Measurements from ENCODE around the gene SHB.
"Not testable (repeated sequence)": the region's sequence is repeated elsewhere in the genome, so short reads cannot be mapped to it uniquely, and the experiment has no call there.

The SHB gene

DNA sequence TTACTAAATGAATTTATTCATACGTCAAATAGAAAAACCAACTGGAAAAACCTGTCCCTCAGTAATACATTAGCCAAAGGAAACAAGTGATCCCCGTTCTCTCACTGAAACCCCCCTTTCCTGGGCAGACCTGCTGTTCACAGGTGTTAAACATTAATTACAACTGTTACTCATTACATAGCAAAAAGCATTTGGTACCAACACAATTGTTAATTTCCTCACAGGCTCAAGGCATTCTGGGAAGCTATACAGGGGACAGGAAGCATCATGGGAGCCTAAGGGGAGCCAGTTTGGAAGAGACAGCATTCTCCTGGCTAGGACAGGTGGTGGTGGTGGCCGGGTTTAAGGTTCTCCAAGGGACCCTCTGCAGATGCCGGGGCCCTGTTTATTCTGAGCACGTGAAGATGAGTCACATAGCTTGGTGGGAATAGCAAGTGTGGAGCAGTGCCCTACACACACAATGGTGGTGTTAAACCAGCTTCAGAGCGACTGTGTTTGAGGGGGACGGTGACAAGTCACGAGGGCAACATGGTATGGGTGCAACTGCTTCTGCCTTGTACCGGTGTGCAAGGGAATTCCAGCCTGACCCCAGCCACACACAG is 102.5 kb downstream of the SHB start:
- DNase-seq, result no peak

DNA sequence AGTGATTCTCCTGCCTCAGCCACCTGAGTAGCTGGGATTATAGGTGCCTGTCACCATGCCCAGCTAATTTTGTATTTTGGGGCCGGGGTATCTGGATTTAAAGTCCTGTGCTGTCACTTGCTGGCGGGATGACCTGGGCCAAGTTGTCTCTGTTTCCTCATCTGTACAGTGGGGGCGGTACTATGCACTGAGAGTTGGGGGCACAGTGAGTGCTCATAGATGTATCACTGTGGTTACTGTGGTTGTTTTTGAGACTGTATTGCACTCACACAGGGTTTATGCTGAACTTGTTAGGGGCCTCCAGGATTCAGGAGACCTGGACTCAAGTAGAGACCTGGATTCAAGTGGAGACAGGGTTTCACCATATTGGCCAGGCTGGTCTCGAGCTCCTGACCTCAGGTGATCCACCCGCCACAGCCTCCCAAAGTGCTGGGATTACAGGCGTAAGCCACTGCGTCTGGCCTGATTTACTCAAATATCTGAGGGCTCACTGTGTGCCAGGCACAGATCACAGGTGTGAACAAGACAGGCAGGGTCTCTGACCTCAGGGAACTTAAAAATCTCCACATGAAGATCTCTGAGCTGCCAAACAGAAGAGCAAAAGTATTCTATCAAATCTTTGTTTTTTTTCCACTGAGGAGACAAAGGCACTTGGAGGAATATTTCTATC is 103.2 kb downstream of the SHB start:
- DNase-seq, result not testable (repeated sequence)

DNA sequence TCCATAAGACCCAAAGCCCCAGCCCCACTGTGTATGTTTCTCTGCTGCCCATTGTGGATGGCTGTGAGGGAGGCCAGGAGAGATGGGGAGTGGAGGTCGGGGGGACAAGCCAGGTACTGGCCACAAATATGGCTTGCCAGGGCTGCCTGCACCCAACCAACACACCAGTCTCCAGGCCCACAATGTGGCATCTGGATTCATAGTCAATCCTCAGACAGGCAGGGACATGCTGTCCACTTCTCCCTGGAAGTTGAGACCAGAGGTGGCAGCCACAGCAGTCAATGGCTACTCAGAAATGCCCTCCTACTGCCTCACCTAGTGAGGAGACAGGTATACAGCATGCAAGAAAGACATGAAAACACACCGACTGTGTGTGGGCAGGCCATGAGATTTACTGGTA is 103.9 kb downstream of the SHB start:
- DNase-seq, result no peak

DNA sequence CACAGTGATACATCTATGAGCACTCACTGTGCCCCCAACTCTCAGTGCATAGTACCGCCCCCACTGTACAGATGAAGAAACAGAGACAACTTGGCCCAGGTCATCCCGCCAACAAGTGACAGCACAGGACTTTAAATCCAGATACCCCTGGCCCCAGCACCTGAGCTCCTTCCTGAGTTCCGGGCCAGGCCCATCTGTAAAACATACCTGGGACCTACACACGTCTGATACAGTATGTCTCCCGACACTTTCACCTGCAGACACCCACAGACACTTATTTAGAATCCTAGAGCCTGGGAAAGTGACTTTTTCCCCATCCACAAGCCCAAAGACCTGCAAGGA is 104.3 kb downstream of the SHB start:
- DNase-seq, result no peak

DNA sequence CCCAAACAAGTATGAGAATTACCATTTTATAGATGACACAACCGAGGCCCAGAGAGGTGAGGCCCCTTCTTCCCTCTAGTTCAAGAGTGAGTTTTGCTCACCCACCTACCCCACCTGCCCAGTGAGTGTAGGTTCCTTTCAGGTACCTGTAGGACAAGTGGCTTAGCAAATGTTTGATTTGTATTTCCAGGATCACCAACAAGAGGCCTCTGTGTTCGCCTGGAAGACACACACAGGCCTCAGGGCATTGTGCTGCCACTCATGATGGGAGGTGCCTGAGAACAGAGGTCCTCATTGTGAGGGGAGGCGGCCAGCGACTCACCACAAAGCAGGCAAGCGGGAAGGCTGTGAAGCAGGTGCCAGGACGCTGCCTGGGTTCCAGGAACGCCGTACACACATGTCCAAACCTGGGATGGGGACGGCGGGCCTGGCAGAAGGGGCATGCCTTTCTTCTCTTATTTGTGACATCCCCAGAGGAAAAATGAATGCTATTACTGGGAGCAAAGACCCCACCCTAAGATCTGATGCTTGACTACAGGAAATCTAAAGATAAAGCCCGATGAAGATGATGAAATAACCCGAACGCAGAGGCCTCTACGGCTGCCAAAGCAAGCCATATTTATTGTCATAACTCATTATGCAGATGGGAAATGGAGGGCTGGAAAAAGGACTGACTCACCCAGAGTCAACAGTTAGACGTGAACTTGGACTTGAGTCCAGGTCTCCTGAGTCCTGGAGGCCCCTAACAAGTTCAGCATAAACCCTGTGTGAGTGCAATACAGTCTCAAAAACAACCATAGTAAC is 104.9 kb downstream of the SHB start:
- DNase-seq, result no peak

DNA sequence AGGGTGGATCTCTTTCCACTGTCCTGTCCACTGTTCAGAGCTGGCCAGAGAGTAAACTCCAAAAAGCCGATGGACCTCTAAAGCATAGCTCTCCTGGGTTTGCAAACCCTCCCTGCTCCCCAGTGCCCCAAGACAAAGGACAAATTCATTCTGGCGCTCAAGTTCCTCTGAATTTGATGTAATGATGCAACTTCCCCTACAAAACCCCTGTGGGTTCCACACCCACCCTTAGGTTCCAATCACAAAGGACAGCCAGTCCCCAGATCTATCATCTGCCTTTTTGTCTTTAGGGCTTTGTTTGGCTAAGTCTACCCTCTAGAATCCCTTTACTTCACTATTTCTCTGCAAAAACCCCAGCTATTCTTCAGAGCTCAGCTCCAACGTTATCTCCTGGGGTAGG is 107.7 kb downstream of the SHB start:
- DNase-seq, result no peak

DNA sequence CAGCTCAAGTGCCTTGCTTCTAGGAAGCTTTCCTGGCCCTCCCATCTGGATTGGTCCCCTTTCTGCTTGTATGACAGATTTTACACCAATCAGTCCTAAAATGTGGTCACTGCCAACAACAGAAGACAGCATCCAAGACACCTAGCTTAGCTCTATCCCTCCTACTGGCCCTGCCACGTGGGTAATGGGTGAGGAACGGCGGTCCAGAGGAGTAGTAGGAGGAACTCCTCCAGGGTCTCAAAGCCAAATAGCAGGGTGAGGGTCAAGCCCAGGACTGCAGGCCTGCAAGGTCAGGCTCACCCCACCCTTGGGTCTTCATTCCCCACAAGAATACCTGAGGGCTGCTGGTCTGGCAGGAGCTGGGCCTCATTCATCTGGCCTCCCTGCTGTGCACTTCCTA is 108.4 kb downstream of the SHB start:
- no peak for DNase-seq

DNA sequence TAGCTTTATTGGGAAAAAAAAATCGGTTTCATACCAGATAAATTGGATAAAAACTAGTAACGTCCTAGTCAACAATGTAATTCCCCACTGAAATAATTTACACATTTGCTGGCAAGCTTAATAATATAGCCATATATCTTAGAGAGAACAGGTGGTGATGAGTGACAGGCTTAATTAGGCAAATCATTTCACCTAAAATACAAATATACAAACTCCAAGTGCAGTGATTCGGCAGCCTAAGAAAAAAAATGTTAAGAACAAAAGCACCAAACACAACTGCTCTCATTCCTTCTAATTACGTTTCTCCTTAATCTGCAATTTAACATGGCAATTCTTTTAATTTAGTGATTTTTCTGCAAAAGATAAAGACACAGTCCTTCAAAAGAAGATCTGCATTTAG is 109.1 kb downstream of the SHB start:
- DNase-seq, result no peak

DNA sequence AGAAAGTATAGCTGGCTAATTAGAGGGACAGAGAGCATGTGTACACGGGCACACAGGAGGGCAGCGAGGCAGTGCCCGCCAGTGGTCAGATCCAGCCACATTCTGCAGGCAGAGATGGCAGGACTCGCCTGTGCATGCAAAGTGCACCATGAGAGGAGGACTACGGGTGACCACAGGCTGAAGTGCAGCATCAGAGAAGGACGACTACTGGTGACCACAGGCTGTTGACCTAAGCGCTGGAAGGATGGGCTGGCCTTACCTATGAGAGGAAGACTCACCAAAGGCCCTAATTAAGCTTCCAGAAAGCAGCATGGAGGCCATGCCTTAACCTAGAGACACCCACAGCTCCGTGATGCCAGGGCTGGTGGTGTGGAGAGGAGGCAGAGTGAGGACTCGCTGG is 110.9 kb downstream of the SHB start:
- DNase-seq, result no peak

DNA sequence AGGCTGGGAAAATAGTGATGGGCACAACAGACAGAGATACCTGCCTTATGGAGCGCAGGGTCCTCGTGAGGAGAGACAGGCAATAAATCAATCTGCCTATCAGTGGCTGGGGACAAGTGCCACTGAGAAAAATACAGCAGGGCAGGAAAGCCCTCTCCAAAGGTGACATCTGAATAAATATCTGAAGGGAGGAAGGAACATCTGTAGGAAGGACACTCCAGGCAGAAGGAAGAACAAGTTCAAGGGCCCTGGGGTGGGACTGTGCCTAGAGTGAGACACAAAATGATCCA is 111.4 kb downstream of the SHB start:
- no peak for DNase-seq

DNA sequence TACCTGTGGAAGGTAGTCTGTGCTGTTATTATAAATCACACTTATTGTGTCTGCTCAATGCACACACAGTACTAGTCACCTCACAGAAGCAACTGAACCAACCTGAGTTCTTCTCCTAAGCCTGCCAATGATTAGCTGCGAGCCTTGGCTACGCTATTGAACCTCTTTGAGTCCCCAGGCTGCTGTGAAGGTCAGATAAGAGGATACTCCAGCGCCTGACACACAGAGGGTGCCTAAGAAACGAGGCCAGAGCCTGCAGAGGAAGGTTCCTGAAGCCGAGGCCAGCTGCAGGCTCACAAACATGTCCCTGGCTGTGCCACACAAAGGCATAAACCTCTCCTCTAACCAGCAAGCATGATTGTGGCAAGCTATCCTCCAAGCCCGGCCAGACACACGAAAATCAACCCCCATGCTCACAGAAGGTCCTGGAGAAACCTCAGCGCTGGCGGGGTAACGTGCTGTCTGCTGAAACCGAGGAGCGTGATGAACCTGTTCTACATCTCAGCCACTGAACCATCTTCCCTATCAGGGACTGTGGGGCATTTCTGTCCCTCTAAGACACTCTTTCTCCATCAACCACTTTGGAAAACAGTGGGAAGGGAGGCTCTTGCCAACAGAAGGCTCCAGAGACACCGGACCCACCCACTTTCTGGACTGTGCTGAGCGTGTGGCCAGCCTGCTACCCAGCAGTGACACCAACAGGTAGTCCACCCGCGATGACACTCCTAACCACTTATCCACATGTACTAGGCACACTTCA is 111.9 kb downstream of the SHB start:
- DNase-seq, result no peak

DNA sequence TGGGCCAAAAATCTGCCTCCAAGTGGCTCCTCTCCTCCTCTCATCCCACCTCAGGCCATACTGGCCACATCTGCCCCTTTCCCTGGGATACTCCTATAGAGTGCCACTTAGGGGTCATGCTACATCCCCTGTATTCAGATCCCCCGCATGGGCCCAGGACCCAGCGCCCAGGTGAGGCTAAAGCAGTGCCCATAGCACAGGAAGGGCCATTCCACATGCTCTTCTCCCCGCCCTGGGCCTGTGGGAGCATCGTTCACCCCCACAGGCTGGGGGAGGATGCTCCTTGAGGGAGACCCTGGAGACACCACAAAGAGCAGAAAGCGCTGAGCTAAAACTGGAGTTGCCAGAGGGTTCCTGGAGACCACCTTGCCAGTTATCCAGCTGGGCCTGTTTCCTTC is 112.6 kb downstream of the SHB start:
- no peak for DNase-seq

DNA sequence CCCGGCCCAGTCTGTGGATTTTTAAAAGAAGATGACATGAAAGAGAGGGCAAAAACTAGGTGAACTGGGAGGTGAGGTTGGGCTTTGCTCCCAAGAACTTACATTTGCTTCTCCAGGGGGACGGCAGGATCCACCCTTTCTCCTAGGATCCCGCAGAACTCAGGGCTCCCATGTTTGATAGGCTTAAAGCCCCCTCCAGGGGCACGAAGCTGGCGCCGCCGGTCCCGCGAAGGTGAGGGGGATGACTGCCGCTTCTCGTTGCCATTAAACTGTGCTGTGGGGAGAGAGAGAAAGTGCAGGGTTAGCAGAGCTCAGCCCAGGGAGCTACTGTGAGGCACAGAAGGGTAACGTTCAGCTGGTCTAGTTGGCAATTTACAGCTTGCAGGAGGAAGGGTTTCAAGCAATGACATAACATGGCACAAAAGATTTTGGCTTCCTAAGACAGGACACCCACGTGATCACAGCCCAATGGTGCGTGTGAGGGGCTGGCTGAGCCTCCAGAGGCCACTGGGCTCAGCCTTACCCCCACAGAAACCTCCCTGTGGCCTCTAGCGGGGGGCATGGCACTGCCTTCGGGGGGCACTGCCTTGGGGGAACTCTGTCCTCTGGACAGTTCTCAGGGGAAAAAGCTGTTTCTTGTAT is 113.1 kb downstream of the SHB start:
- no peak for DNase-seq

DNA sequence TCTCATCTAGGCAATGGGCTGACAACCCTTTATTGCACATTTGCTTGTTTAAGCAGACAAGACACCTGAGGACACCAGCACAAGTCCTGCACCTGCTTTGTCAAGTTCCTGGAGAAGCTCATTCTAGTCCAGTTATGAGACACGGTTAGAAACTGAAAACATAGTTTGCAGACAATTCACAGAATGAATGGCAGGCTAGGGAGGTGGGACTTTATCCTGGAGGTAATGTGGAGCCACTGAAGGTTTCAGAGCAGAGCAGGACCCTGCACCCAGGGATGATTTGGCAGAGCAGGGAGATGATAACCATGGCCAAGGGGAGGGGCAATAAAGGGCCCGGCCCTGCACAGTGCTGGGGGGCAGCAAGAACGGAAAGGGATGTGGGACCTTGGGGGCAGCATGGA is 114.4 kb downstream of the SHB start:
- DNase-seq, result no peak

DNA sequence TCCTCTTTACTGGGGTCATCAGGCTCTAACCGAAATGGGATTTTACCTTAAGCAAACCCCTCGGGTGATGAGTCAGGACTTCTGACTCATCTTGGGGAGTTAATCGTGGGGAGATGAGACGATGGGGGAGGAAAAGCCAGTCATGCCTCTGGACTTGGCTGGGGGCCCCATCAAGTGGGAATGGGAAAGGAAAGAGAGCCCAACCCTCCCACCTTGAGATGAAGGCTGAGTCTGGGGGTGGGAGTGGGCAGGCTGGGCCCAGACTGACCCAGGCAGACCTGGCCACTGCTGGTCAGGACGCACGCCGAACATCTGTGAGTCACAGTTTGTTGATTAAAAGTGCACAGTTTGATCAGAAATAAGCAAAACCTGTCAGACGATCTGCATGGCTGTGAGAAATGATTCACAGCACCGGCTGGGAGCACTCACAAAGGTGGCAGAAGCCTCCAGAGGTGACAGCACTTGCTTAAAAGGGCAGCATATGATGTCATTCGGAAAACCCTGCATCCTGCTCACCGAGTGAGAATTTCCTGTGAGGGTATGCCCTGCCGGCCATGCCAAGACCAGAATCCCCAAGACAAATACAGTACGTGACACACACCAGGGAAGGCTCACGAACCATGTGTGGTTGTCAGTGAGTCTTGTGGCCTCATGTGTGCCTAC is 115.1 kb downstream of the SHB start:
- no peak for DNase-seq

DNA sequence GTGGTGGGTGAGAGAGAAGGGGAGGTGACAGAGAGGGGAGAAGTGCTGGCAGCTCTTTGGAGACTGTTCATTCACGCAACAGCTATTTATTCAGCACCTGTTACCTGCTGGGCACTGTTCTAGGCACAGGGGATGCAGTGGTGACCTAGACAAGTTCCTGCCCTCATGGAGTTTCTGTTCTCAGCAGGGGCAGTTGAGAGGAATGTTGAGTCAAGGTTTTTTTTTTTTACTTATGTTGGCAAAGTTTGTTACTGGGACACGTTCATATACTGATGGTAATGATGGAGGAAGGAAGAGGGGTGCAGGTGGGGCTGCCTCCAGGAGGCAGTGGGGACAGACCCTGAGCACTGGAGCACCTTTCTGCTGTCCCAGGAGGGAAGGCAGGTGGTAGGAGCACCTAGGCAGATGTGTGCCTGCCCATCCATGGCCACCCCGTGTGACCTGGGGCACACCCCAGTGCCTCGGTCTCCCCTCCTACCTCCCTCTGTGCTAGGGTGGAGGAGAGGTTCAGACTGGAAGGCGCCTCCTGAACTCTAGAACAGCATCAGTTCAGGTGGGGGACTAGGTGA is 115.7 kb downstream of the SHB start:
- no peak for DNase-seq

DNA sequence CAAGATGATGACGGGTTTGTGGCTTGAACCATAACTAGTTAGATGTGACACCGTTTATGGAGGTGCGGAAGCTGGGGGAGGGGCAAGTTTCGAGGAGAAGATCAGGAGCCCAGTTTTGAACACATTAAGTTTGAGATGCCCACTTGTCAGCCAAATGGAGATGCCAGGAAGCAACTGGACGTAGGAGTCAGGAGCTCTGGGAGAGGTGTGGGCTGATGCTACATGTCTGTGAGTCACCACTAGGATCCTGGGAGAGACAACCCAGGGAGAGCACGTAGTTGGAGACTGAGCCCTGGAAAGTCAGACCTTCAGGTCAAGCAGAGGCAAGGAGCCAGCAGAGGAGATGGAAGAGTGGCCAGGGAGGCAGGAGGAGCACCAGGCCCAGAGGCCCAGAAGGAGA is 116.3 kb downstream of the SHB start:
- DNase-seq, result no peak

DNA sequence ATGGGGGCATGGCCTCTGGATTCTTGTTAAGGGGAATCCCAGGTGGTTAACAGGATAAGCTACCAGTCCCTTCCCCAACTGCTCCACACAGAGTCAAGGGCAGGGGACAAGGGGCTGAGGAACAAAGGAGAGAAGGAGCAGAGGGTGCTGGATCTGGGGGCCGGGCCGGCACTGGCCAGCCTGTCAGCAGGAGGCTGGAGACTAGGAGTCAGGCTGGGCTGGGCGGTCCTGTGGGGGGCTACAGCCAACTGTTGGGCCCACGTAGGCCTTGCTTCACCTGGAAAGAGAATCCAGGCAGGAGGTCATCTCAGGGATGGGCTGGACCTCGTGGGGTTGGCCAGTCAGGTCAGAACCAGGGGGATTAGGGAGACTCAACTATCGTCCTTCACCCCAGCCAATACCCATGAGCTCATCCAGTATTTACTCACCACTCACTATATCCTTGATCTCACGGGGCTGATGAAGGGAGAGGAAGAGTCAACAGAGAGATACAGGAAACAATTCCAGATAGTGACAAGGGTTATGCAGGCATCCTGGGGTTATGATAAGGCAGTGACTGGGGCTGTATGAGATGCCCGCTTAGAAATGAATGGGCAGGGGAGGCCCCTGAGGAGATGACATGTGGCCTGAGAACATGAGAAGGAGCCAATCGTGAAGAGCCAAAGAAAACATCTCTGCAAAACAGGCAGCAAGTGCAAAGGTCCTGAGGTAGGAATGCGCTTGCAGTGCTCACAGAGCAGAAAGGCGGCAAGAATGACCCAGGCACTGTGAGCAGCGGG is 117.2 kb downstream of the SHB start:
- no peak for DNase-seq

DNA sequence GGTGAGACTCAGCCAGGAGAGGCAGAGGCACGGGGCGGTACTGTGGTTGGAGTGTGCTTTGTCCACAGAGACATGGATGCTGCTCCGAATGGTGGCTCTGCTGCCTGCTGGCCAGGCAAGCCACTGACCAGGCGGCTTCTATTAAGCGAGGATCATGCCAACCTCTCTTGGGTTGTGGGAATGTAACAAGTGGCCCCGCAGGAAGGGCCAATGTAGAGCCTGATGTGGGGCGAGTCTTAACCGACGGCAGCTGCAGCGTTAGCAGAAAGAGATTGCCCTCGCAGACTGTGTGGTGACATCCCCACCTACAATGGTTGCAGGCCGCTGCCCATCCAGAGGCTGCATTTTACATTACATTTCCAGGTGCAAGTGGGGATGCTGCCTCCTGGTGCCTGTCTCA is 118.5 kb downstream of the SHB start:
- no peak for DNase-seq

DNA sequence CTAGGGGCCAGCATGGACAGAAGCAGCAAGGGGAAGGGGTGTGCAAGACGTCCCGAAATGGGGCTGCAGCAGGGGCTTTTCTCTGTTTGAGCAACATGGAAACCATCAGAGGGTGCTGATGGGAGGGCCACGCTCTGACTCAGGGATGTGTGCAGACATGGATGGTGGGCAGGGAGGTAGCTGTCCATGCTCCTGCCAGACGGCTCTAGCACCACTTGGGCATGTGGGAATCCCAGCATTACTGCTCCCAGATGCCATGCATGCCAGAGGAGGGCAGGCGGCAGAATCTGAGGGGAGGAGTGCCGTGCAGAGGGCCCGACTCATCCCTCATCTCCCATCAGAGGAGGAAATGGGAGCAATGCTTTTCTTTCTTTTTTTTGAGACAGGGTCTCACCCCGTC is 119.5 kb downstream of the SHB start:
- DNase-seq, result no peak

DNA sequence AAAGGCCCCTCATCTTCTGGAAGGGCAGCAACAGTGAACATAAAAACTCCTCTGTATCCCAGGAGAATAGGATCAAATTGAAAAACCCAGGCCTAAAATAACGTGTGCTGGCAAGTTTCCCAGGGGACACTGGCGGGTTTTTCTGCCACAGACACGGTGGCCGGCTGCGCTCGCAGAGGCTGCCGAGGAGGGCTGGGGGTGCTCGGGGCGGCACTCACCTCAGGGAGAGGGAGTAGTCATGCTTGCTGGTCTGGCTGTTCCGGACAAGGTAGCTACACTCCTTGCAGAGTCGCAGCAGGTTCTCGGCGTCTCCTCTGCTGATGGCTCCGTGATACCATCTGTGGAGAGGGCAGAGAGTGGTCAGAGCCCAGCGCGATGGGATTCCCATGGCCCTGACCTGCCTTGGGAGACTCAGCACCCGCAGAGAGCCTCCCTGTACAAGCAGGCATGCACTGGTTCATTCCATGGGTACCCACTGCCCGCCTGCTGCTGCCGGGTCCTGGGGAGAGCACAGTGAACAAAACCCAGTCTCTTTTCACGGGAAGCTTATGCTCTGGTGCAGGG is 120.5 kb downstream of the SHB start:
- DNase-seq, result no peak

All from NCI-H524 (cell line).